ENCODE measurements around the gene SUDS3.
"Not testable (repeated sequence)": the region's sequence is repeated elsewhere in the genome, so short reads cannot be mapped to it uniquely, and the experiment has no call there.

Gene SUDS3

GRCh38 chr12:118377884-118378470 is 1.6 kb downstream of the SUDS3 start:
- DNase-seq (ENCODE audit: low read depth) = no peak
- H3K4me3 ChIP-seq (ENCODE audit: low read depth, low read length) = peak overlapping the region; percentile 85

GRCh38 chr12:118391424-118391823 is 15.1 kb downstream of the SUDS3 start:
- no peak for DNase-seq (ENCODE audit: low read depth)
- no peak overlapping the region for H3K4me3 ChIP-seq (ENCODE audit: low read depth, low read length)

GRCh38 chr12:118391836-118392235 is 15.5 kb downstream of the SUDS3 start:
- H3K4me3 ChIP-seq (ENCODE audit: low read depth, low read length) = no peak overlapping the region
- DNase-seq (ENCODE audit: low read depth) = no peak

- no peak for DNase-seq (ENCODE audit: low read depth)
- H3K4me3 ChIP-seq (ENCODE audit: low read depth, low read length) = no peak overlapping the region
Observed at GRCh38 chr12:118397708-118398440, 21.5 kb downstream of the SUDS3 start.

GRCh38 chr12:118398524-118398923 is 22.2 kb downstream of the SUDS3 start:
- no peak for DNase-seq (ENCODE audit: low read depth)
- no peak overlapping the region for H3K4me3 ChIP-seq (ENCODE audit: low read depth, low read length)

GRCh38 chr12:118398940-118399339 is 22.6 kb downstream of the SUDS3 start:
- H3K4me3 ChIP-seq (ENCODE audit: low read depth, low read length) = no peak overlapping the region
- DNase-seq (ENCODE audit: low read depth) = no peak

GRCh38 chr12:118402251-118402650 is 25.9 kb downstream of the SUDS3 start:
- DNase-seq (ENCODE audit: low read depth) = peak; percentile 67
- H3K4me3 ChIP-seq (ENCODE audit: low read depth, low read length) = no peak overlapping the region

- H3K4me3 ChIP-seq (ENCODE audit: low read depth, low read length) = no peak overlapping the region
- peak; percentile 12 for DNase-seq (ENCODE audit: low read depth)
Observed at GRCh38 chr12:118404876-118405521, 28.6 kb downstream of the SUDS3 start.

GRCh38 chr12:118408241-118408640 is 31.9 kb downstream of the SUDS3 start:
- not testable (repeated sequence) for H3K4me3 ChIP-seq (ENCODE audit: low read depth, low read length); DNase-seq (ENCODE audit: low read depth)

- DNase-seq (ENCODE audit: low read depth) = no peak
- no peak overlapping the region for H3K4me3 ChIP-seq (ENCODE audit: low read depth, low read length)
Observed at GRCh38 chr12:118409834-118410233, 33.5 kb downstream of the SUDS3 start.

- DNase-seq (ENCODE audit: low read depth) = no peak
- H3K4me3 ChIP-seq (ENCODE audit: low read depth, low read length) = no peak overlapping the region
Observed at GRCh38 chr12:118417942-118418341, 41.6 kb downstream of the SUDS3 start.

- no peak overlapping the region for H3K4me3 ChIP-seq (ENCODE audit: low read depth, low read length)
- no peak for DNase-seq (ENCODE audit: low read depth)
Observed at GRCh38 chr12:118418385-118419057, 42.2 kb downstream of the SUDS3 start.

- DNase-seq (ENCODE audit: low read depth) = no peak
- H3K4me3 ChIP-seq (ENCODE audit: low read depth, low read length) = no peak overlapping the region
Observed at GRCh38 chr12:118420673-118421072, 44.3 kb downstream of the SUDS3 start.

- H3K4me3 ChIP-seq (ENCODE audit: low read depth, low read length) = no peak overlapping the region
- DNase-seq (ENCODE audit: low read depth) = no peak
Observed at GRCh38 chr12:118424884-118425283, 48.5 kb downstream of the SUDS3 start.

GRCh38 chr12:118425364-118425763 is 49.0 kb downstream of the SUDS3 start:
- DNase-seq (ENCODE audit: low read depth) = no peak

GRCh38 chr12:118427819-118428218 is 51.5 kb downstream of the SUDS3 start:
- no peak overlapping the region for H3K4me3 ChIP-seq (ENCODE audit: low read depth, low read length)
- no peak for DNase-seq (ENCODE audit: low read depth)

More at GRCh38 chr12:118425364-118425763, 49.0 kb downstream of the SUDS3 start:
- no peak overlapping the region for H3K4me3 ChIP-seq (ENCODE audit: low read depth, low read length)

GRCh38 chr12:118428643-118429042 is 52.3 kb downstream of the SUDS3 start:
- no peak for DNase-seq (ENCODE audit: low read depth)
- no peak overlapping the region for H3K4me3 ChIP-seq (ENCODE audit: low read depth, low read length)

GRCh38 chr12:118429688-118430383 is 53.5 kb downstream of the SUDS3 start:
- no peak for DNase-seq (ENCODE audit: low read depth)
- no peak overlapping the region for H3K4me3 ChIP-seq (ENCODE audit: low read depth, low read length)

GRCh38 chr12:118430516-118430915 is 54.2 kb downstream of the SUDS3 start:
- H3K4me3 ChIP-seq (ENCODE audit: low read depth, low read length) = no peak overlapping the region
- no peak for DNase-seq (ENCODE audit: low read depth)

Data from skeletal muscle cell (primary cell).